Endothelial cell of umbilical vein (primary cell): ENCODE results near the gene MAGEB4. TPM values are rescaled to one million over a fixed set of nuclear protein-coding genes. Genes with fewer than 3 reads are reported as not detected.
A peak's percentile ranks its signal among the peaks of the same experiment; 100 is the strongest.

Experiments used
- BruUV-seq: library from RNA; stranded (reverse); fragments of 400-500 nt; replicated peaks from 2 replicates; lab custom pipeline; 2021; lab: Mats Ljungman, UMichigan
- CTCF ChIA-PET: fragments of 300-600, 350-600 bp; sonication (Branson Sonifier 250); formaldehyde crosslinking; loops from one replicate; lab custom pipeline; 2021; ENCODE audit warnings: antibody characterized with exemption, inconsistent platforms; lab: Charles Lee
- POLR2A ChIA-PET: fragments of 300-600, 350-600 bp; sonication (Branson Sonifier 250); formaldehyde crosslinking; loops from one replicate; lab custom pipeline; 2021; ENCODE audit warnings: antibody characterized with exemption, inconsistent platforms; lab: Charles Lee
- DNase-seq: peaks from one replicate; pipeline ENCODE4 v3.0.0-alpha.2; 2011; ENCODE audit warnings: low read depth, low spot score
- FAIRE-seq: peaks from 2 replicates; lab custom pipeline; 2011; peaks lifted over from hg19 to GRCh38; lab: Jason Lieb, UNC
- H2AFZ ChIP-seq: 2 replicates; pipeline ENCODE4 v1.6.0; 2012; ENCODE audit warnings: low read depth, low read length, control low read depth, inconsistent platforms
- H3K27ac ChIP-seq: 2 replicates; pipeline ENCODE4 v1.5.1; 2011; ENCODE audit warnings: low read depth, mild to moderate bottlenecking, control low read depth, low read length, moderate library complexity; ENCODE audit not compliant: insufficient read depth
- H3K27me3 ChIP-seq, 2 experiments: 2 replicates each; pipeline versions ENCODE4 v1.6.0 to v1.6.1; 2011; ENCODE audit warnings: low read length in 2 of 2, mixed read lengths in 1 of 2; ENCODE audit not compliant: control insufficient read depth in 2 of 2, insufficient read depth in 2 of 2
- H3K36me3 ChIP-seq, 2 experiments: 2 replicates in 1 of 2; 3 replicates in 1 of 2; pipeline ENCODE4 v1.5.1; 2011; ENCODE audit warnings: low read length in 2 of 2, mild to moderate bottlenecking in 1 of 2, moderate library complexity in 1 of 2; ENCODE audit not compliant: control insufficient read depth in 2 of 2, insufficient read depth in 2 of 2; ENCODE audit errors: extremely low read depth in 1 of 2
- H3K4me1 ChIP-seq: 3 replicates; pipeline ENCODE4 v1.5.1; 2011; ENCODE audit warnings: mild to moderate bottlenecking, low read length; ENCODE audit not compliant: control insufficient read depth, insufficient read depth; ENCODE audit errors: extremely low read depth
- H3K4me2 ChIP-seq: 2 replicates; pipeline ENCODE4 v1.6.1; 2011; ENCODE audit warnings: low read length, control low read depth, mixed read lengths; ENCODE audit not compliant: insufficient read depth
- H3K4me3 ChIP-seq, 3 experiments: fragments of 200-600 bp in 1 of 3; sonication (generic), shearing (Covaris generic) in 1 of 3; replicated peaks in 1 of 3; 2 replicates each; pipeline ENCODE4 v1.5.1; 2011 to 2016; ENCODE audit warnings: control low read depth in 3 of 3, low read length in 3 of 3, mild to moderate bottlenecking in 2 of 3, inconsistent platforms in 1 of 3, low read depth in 1 of 3, moderate library complexity in 1 of 3; ENCODE audit not compliant: insufficient read depth in 1 of 3
- H3K79me2 ChIP-seq: 2 replicates; pipeline ENCODE4 v1.6.0; 2012; ENCODE audit warnings: low read length, inconsistent platforms; ENCODE audit not compliant: control insufficient read depth, insufficient read depth
- H3K9ac ChIP-seq: replicated peaks from 2 replicates; pipeline ENCODE3; 2011; ENCODE audit warnings: low read length, control low read depth; ENCODE audit not compliant: insufficient read depth; ENCODE audit errors: extremely low read depth
- H3K9me1 ChIP-seq: replicated peaks from 3 replicates; pipeline ENCODE4 v1.6.0; 2011; ENCODE audit warnings: mild to moderate bottlenecking, low read length; ENCODE audit not compliant: control insufficient read depth, insufficient read depth; ENCODE audit errors: extremely low read depth
- H3K9me3 ChIP-seq: replicated peaks from 2 replicates; pipeline ENCODE4 v1.5.1; 2012; ENCODE audit warnings: low read length, inconsistent platforms; ENCODE audit not compliant: control insufficient read depth, insufficient read depth
- H4K20me1 ChIP-seq: replicated peaks from 2 replicates; pipeline ENCODE3; 2011; ENCODE audit warnings: mild to moderate bottlenecking, low read length; ENCODE audit not compliant: control insufficient read depth, insufficient read depth; ENCODE audit errors: extremely low read depth
- EZH2 ChIP-seq: IDR thresholded peaks from 2 replicates; pipeline ENCODE4 v1.6.1; 2012; ENCODE audit warnings: borderline replicate concordance, low read depth, mild to moderate bottlenecking, moderate library complexity, low read length, inconsistent platforms; ENCODE audit not compliant: severe bottlenecking
- FOS ChIP-seq: IDR thresholded peaks from 2 replicates; pipeline ENCODE4 v1.6.1; 2011; ENCODE audit warnings: mild to moderate bottlenecking, low read length, moderate library complexity, borderline replicate concordance; ENCODE audit not compliant: insufficient read depth
- GATA2 ChIP-seq: IDR thresholded peaks from 2 replicates; pipeline ENCODE4 v1.7.0; 2011; ENCODE audit warnings: low read depth, mild to moderate bottlenecking, moderate library complexity, mixed read lengths, low read length; ENCODE audit not compliant: insufficient read length, insufficient read depth
- MYC ChIP-seq: IDR thresholded peaks from one replicate; pipeline ENCODE4 v1.6.1; 2011; ENCODE audit warnings: mild to moderate bottlenecking, low read depth, low read length
- POLR2A ChIP-seq: IDR thresholded peaks from 2 replicates; pipeline ENCODE4 v1.6.1; 2012; ENCODE audit warnings: low read depth, mild to moderate bottlenecking, control low read depth, low read length
- POLR2AphosphoS5 ChIP-seq: IDR thresholded peaks from 2 replicates; pipeline ENCODE4 v1.6.1; 2012; ENCODE audit warnings: low read depth, mild to moderate bottlenecking, control low read depth, low read length, moderate library complexity; ENCODE audit not compliant: insufficient read depth
- dilution Hi-C: fragments of 300-500 bp; cut with MboI; formaldehyde crosslinking; loops from one replicate; pipeline ENCODE4 v1.15.0; 2019; ENCODE audit warnings: low sequenced_read_pairs; ENCODE audit not compliant: extremely low pct_ligation_motif_present
- intact Hi-C: fragments of 100-400 bp; cut with micrococcal nuclease; formaldehyde crosslinking; loops from one replicate; pipeline ENCODE4 v1.10.0; 2022
- polyA plus RNA-seq, 4 experiments: library from polyadenylated mRNA; depleted of rRNA in 3 of 4; stranded (reverse) in 3 of 4; unstranded in 1 of 4; fragments of >200 nt; gene quantifications; 2 replicates each; pipeline versions ENCODE4 v1.2.1 to v1.2.3, GENCODE V29; 2011 to 2012; ENCODE audit warnings: missing spikeins in 1 of 4
- total RNA-seq: library from RNA; stranded (reverse); gene quantifications from 2 replicates; pipeline ENCODE4 v1.2.3, GENCODE V29; 2021
- TF ChIP-seq, protein P1 (sequence below): IDR thresholded peaks from 2 replicates; pipeline ENCODE4 v1.6.1; 2011; ENCODE audit not compliant: insufficient read depth, insufficient read length
- TF ChIP-seq, protein P2 (sequence below), 2 donors: IDR thresholded peaks; 1 replicate in 1 of 2; 2 replicates in 1 of 2; pipeline ENCODE4 v1.5.1; 2011; ENCODE audit warnings: low read length in 2 of 2, mild to moderate bottlenecking in 2 of 2, moderate library complexity in 2 of 2, control low read depth in 1 of 2, inconsistent platforms in 1 of 2, low read depth in 1 of 2; ENCODE audit not compliant: insufficient read depth in 1 of 2; ENCODE audit errors: extremely low read depth in 1 of 2

MAGEB4 gene
- total and polyA plus RNA-seq, 2 donors (not counting 3 experiments of a cell fraction or from before 2014, with no cell fraction given): not detected

DNA sequence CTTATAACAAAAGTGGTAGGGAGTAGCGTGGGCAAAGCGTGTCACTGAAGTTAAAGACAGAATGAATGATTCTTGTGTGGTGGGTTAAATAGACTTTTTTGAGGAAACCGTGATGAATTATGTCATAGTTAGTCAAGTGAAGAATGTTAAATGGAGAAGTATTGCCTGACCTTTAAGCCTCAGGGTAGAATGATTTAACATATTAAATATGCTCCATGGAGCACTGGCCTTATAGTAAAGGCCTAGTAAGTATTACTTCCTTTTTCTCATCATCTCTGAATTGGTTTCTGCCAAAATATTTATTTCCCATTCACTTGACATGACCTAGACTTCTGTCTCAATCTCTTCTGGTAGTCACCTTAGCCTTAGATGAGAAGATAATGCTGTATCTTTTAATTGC, 28.8 kb downstream of the MAGEB4 start:
- dilution Hi-C loops: no loop called here
- TF ChIP-seq, protein P1, sequence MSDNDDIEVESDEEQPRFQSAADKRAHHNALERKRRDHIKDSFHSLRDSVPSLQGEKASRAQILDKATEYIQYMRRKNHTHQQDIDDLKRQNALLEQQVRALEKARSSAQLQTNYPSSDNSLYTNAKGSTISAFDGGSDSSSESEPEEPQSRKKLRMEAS: no peak
- no peak for TF ChIP-seq MYC
- CTCF ChIA-PET: no interaction called here

DNA sequence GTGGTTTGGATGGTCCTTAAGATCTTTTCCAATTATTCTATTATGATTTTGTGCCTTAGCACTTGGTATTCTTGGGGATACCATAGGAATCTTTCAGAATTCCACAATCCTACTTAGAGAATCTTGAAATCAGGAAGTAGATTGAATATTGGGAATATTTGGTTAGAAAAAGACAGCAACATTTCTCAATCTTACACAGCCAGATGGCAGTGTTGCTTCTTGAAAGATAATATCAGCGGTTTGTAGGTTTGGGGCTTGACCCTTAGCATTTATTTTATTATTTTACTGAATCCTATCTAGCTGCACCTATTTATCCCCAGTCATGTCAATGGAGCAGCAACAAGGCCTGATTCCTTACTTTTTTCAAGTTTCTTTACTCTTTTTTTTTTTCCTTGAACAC, 33.7 kb downstream of the MAGEB4 start:
- POLR2A ChIA-PET: no interaction called here
- intact Hi-C loops: loop anchor here (1.0 kb wide), 1 partner anchor 229 kb away; no protein-coding TSS in a partner anchor
- Histone ChIP-seq H3K9ac (no peak overlapping the region), H3K9me1 (no peaks in the 10 kb centered on the region), H3K9me3 (no peaks in the 10 kb centered on the region), H3K4me2 (no peak overlapping the region), H3K36me3 (no peaks in the 10 kb centered on the region), H3K27me3 (no peaks in the 10 kb centered on the region), H2AFZ (no peak overlapping the region), H4K20me1 (no peaks in the 10 kb centered on the region), H3K27ac (no peak overlapping the region), H3K79me2 (no peaks in the 10 kb centered on the region), H3K4me3 (no peak overlapping the region), H3K4me1 (no peaks in the 10 kb centered on the region)
- dilution Hi-C loops: no loop called here
- CTCF ChIA-PET: interaction anchor here (1.0 to 2.8 kb wide), 6 partner anchors 33 to 237 kb away, joined by 3 to 21 read pairs (median 4); partner anchors contain the start of gene NR0B1
- peak; percentile 1 for DNase-seq
- TF ChIP-seq POLR2A (no peak), EZH2 (no peak), POLR2AphosphoS5 (no peak), GATA2 (no peak), FOS (no peak), MYC (no peak)
- TF ChIP-seq, protein P2, sequence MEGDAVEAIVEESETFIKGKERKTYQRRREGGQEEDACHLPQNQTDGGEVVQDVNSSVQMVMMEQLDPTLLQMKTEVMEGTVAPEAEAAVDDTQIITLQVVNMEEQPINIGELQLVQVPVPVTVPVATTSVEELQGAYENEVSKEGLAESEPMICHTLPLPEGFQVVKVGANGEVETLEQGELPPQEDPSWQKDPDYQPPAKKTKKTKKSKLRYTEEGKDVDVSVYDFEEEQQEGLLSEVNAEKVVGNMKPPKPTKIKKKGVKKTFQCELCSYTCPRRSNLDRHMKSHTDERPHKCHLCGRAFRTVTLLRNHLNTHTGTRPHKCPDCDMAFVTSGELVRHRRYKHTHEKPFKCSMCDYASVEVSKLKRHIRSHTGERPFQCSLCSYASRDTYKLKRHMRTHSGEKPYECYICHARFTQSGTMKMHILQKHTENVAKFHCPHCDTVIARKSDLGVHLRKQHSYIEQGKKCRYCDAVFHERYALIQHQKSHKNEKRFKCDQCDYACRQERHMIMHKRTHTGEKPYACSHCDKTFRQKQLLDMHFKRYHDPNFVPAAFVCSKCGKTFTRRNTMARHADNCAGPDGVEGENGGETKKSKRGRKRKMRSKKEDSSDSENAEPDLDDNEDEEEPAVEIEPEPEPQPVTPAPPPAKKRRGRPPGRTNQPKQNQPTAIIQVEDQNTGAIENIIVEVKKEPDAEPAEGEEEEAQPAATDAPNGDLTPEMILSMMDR (IDR thresholded peaks at IDR 0.05; ENCODE audit: extremely low read depth in 1 of 2, insufficient read depth in 1 of 2, low read depth in 1 of 2, low read length in 2 of 2): no peak
- no TSS peak for BruUV-seq
- peak; percentile 33 for FAIRE-seq

More for the DNA sequence above, 28.8 kb downstream of the MAGEB4 start:
- no peaks in the 10 kb centered on the region for H3K27me3 ChIP-seq
- no peaks in the 10 kb centered on the region for H3K9me1 ChIP-seq
- no peaks in the 10 kb centered on the region for H3K79me2 ChIP-seq
- H3K4me1 ChIP-seq: no peaks in the 10 kb centered on the region
- H3K27ac ChIP-seq: no peak overlapping the region
- intact Hi-C loops: no loop called here
- H3K9ac ChIP-seq: no peak overlapping the region
- H3K4me2 ChIP-seq: no peak overlapping the region
- POLR2A ChIA-PET: no interaction called here
- no peak overlapping the region for H2AFZ ChIP-seq
- BruUV-seq: no TSS peak
- no peak overlapping the region for H3K4me3 ChIP-seq
- DNase-seq (no peak), FAIRE-seq (no peak)
- no peaks in the 10 kb centered on the region for H4K20me1 ChIP-seq
- no peaks in the 10 kb centered on the region for H3K9me3 ChIP-seq
- no peaks in the 10 kb centered on the region for H3K36me3 ChIP-seq
